Esophagus muscularis mucosa (tissue), 4 donors: ENCODE measurements around the gene PCP2. TPM values are rescaled to one million over a fixed set of nuclear protein-coding genes. Genes with fewer than 3 reads are reported as not detected.

Experiments
- DNase-seq: peaks from one replicate; pipeline ENCODE4 v3.0.0-alpha.2; 2017; ENCODE audit errors: extremely low spot score
- H3K27ac ChIP-seq, 4 donors: fragments of 200-600 bp; sonication (generic); replicated peaks in 1 of 4; 1 replicate in 3 of 4; 2 replicates in 1 of 4; pipeline ENCODE4 v1.5.1; 2016 to 2019; ENCODE audit warnings: mild to moderate bottlenecking in 1 of 4
- H3K27me3 ChIP-seq, 4 donors: fragments of 200-600 bp; sonication (generic); one replicate each; pipeline versions ENCODE4 v1.5.1 to v1.6.0; 2016 to 2019
- H3K36me3 ChIP-seq, 4 donors: fragments of 200-600 bp; sonication (generic); one replicate each; pipeline ENCODE4 v1.5.1; 2016 to 2019
- H3K4me1 ChIP-seq, 4 donors: fragments of 200-600 bp; sonication (generic); one replicate each; pipeline ENCODE4 v1.5.1; 2016 to 2019
- H3K4me3 ChIP-seq, 4 donors: fragments of 200-600 bp; sonication (generic); 1 replicate in 2 of 4; 2 replicates in 2 of 4; pipeline ENCODE4 v1.5.1; 2016 to 2019; ENCODE audit warnings: mild to moderate bottlenecking in 4 of 4, moderate library complexity in 1 of 4
- H3K9me3 ChIP-seq, 4 donors: fragments of 200-600 bp; sonication (generic); 1 replicate in 3 of 4; 2 replicates in 1 of 4; pipeline ENCODE4 v1.5.1; 2016 to 2019
- EP300 ChIP-seq: sonication (generic); formaldehyde crosslinking; IDR thresholded peaks from one replicate; pipeline ENCODE4 v1.6.1; 2017; ENCODE audit warnings: antibody characterized with exemption
- POLR2A ChIP-seq: fragments of 450-650 bp; IDR thresholded peaks from one replicate; pipeline ENCODE4 v1.6.1; 2017; ENCODE audit warnings: antibody characterized with exemption, moderate library complexity, mild to moderate bottlenecking, low read depth
- POLR2AphosphoS5 ChIP-seq, 2 donors: sonication (generic); formaldehyde crosslinking; IDR thresholded peaks; one replicate each; pipeline ENCODE4 v1.6.1; 2017; ENCODE audit warnings: antibody characterized with exemption in 2 of 2
- WGBS: methylation state at CpG from one replicate; pipeline ENCODE4 v1.1.5; 2018; 5-methylcytosine and 5-hydroxymethylcytosine counted together
- intact Hi-C: fragments of 100-400 bp; cut with DNase I; formaldehyde crosslinking; loops from one replicate; pipeline ENCODE4 v1.15.1; 2023
- total RNA-seq, 4 donors: library from RNA; depleted of rRNA; stranded (reverse); fragments of >200 nt; gene quantifications; one replicate each; pipeline versions ENCODE4 v1.1.0 to v1.2.1, GENCODE V29; 2016
- TF ChIP-seq, protein P1 (sequence below), 3 experiments: fragments of 200-600 bp in 2 of 3; fragments of 450-650 bp in 1 of 3; sonication (generic) in 2 of 3; IDR thresholded peaks; one replicate each; pipeline ENCODE4 v1.5.1; 2017 to 2019; ENCODE audit warnings: antibody characterized with exemption in 3 of 3, mild to moderate bottlenecking in 2 of 3, moderate library complexity in 1 of 3

PCP2 gene
- total RNA-seq, result not detected

DNA sequence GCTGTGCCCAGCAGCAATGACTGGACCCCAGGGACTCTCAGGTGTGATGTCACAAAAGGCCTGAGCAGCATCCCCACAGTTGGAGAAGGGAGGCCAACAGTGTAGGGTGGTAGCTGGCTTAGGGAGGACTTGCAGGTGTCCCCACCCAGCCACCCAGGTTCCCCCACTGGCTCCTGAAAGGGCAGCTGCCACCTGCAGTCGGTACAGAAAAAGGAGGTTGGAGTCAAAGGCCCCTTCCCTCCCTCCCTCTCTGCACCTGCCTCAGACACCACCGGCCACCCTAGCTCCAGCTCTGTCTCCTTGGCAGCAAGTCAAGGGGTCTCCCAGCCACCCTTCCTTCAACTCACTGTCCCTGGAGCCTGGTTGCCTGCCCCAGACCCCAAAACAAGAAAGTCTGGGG lies at the start of gene PCP2:
TSS of gene PCP2 (minus strand) at position 22 of the 400 bp plus-strand sequence. CDS start 262 bp downstream, outside the sequence.
- no peak within 1 kb of the TSS for H3K4me3 ChIP-seq
- H3K27me3 ChIP-seq, result peaks cover 0 to 39% (median 18%) of the 10 kb centered on the region in 4 donors
- DNase-seq, result no peak
- peaks cover 16 to 36% (median 25%) of the 10 kb centered on the region in 4 donors for H3K4me1 ChIP-seq
- H3K27ac ChIP-seq, result no peak within 1 kb of the TSS
- no peaks in the 10 kb centered on the region for H3K9me3 ChIP-seq
- peaks cover 0 to 17% (median 7%) of the 10 kb centered on the region in 4 donors for H3K36me3 ChIP-seq
- 51% methylated on average over 2 of the region's 2 CpGs for WGBS
- TF ChIP-seq, protein P1, sequence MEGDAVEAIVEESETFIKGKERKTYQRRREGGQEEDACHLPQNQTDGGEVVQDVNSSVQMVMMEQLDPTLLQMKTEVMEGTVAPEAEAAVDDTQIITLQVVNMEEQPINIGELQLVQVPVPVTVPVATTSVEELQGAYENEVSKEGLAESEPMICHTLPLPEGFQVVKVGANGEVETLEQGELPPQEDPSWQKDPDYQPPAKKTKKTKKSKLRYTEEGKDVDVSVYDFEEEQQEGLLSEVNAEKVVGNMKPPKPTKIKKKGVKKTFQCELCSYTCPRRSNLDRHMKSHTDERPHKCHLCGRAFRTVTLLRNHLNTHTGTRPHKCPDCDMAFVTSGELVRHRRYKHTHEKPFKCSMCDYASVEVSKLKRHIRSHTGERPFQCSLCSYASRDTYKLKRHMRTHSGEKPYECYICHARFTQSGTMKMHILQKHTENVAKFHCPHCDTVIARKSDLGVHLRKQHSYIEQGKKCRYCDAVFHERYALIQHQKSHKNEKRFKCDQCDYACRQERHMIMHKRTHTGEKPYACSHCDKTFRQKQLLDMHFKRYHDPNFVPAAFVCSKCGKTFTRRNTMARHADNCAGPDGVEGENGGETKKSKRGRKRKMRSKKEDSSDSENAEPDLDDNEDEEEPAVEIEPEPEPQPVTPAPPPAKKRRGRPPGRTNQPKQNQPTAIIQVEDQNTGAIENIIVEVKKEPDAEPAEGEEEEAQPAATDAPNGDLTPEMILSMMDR (IDR thresholded peaks at IDR 0.05), result no peak
- TF ChIP-seq POLR2AphosphoS5 (IDR thresholded peaks at IDR 0.05) (no peak), EP300 (no peak), POLR2A (no peak)
- intact Hi-C loops, result no loop called here

DNA sequence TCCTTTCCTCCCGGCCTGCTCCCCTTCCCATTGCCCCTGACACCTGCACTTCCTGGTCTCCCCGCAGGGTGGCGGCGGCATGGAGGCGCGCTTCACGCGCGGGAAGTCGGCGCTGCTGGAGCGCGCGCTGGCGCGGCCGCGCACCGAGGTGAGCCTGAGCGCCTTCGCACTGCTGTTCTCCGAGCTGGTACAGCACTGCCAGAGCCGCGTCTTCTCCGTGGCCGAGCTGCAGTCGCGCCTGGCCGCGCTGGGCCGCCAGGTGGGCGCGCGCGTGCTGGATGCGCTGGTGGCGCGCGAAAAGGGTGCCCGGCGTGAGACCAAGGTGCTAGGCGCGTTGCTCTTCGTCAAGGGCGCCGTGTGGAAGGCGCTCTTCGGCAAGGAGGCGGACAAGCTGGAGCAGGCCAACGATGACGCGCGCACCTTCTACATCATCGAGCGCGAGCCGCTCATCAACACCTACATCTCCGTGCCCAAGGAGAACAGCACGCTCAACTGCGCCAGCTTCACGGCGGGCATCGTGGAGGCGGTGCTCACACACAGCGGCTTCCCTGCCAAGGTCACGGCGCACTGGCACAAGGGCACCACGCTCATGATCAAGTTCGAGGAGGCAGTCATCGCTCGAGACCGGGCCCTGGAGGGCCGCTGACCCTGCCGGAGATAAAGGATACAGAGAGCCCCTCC lies 48.8 kb upstream of the PCP2 start:
- H3K4me1 ChIP-seq, result peaks cover 10 to 29% (median 22%) of the 10 kb centered on the region in 4 donors
- 94% methylated on average over 10 of the region's 74 CpGs for WGBS

DNA sequence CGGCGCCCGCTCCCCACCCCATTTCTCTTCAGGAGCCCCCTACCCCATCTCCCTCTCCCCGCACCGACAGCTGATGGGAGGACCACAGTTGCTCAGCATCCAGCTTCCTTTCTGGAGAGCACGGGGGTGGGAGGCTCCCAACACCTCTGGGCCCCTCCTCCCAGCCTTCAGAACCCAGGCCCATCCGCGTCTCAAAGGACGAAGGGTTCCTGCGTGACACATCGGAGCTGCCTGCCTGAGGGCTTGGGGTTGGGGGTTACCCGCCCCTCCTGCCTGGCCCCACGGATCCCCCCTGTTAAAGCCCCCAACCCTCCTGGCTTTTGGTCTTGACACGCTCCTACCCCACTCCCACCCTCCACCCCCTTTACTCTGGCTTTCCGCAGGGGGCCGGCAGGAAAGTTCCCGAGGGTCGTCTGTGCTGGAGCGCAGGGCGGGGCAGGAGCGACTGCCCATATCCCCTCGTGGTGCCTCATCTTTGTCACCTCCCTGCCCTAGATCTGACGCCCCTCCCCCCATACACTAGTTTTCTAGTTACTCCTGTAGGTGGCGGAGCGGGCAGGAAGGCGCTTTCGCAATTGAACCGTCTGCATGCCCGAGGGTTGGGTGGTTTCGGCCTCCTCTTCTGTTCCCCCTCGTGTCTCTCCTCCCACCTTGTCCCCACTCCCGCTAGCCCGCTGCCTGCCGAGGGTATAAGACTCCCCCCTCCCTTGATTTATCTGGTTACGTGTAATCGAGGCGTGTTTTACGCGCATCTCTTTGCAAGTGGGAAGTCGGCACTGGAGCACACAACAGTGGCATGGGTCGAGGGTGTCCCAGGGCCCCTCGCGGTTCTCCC lies 48.0 kb upstream of the PCP2 start:
- peaks cover 10 to 29% (median 22%) of the 10 kb centered on the region in 4 donors for H3K4me1 ChIP-seq
- no peaks in the 10 kb centered on the region for H3K9me3 ChIP-seq
- H3K4me3 ChIP-seq, result peak overlapping the region; percentile 75 to 100 (median 88)
- H3K36me3 ChIP-seq, result peaks cover 0 to 36% (median 27%) of the 10 kb centered on the region in 4 donors
- H3K27ac ChIP-seq, result peak overlapping the region; percentile 78 to 90 (median 84)
- intact Hi-C loops, result loop anchor here (1.0 to 10.0 kb wide), 3 partner anchors 29 to 329 kb away; no protein-coding TSS in a partner anchor
- no peak for TF ChIP-seq POLR2A
- no peak for TF ChIP-seq EP300
- TF ChIP-seq, protein P1 (IDR thresholded peaks at IDR 0.05), result peak; percentile 36 to 55 (median 41)
- TF ChIP-seq POLR2AphosphoS5 (IDR thresholded peaks at IDR 0.05), result peak in 1 of 2 donors; percentile 53
- peak; percentile 95 for DNase-seq
- H3K27me3 ChIP-seq, result peaks cover 0 to 38% (median 1%) of the 10 kb centered on the region in 4 donors
- under 1% methylated on average over 28 of the region's 43 CpGs for WGBS

More for the DNA sequence above, 48.8 kb upstream of the PCP2 start:
- Histone ChIP-seq H3K9me3 (no peaks in the 10 kb centered on the region), H3K27ac (peak overlapping the region in 3 of 4 donors; percentile 81 to 90 (median 88)), H3K27me3 (peaks cover 0 to 30% (median 0%) of the 10 kb centered on the region in 4 donors), H3K36me3 (peaks cover 0 to 36% (median 27%) of the 10 kb centered on the region in 4 donors), H3K4me3 (peak overlapping the region; percentile 75 to 100 (median 88))
- no peak for DNase-seq
- TF ChIP-seq POLR2AphosphoS5 (IDR thresholded peaks at IDR 0.05), result no peak
- no peak for TF ChIP-seq POLR2A
- intact Hi-C loops, result loop anchor here (5.0 to 10.0 kb wide), 2 partner anchors 112 to 330 kb away; no protein-coding TSS in a partner anchor

DNA sequence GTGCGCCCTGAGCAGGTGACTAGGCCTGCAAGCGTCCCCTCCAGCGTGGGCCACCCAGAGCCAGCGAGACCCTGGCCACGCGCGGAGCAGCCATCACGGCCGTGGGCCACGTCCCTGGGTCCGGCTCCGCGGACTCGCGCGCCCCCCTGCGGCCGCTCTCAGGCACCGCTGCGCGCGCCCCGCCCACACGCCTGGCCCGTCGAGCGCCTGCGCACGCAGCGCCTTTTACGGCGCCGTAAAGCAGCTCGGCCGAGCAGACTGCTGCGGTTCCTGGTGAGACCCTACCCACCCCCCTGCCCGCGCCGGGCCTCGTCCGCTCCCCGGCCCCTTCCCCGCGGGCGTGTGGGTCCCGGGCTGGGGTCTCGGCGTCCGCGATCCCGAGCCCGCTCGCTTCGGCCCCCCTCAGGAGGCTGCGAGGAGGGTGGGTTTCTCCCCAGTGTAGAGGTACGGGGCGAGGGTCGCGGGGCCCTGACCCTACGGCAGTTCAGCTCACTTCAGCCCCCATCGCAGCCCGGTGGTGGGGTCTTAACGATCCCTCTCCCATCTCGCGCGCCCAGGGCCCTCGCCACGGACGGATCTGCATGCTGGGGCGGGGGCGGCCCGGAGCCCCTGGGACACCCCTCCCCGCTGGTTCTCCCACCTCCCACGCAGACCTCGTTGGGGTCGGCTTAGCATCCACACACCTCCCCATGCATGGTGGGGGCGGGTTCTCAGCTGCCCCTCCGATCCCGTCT lies 47.3 kb upstream of the PCP2 start, which contains the start of gene TRAPPC5:
TSS of gene TRAPPC5 (plus strand) at position 228 of the 734 bp plus-strand sequence. CDS start 1,421 bp downstream, outside the sequence.
- H3K4me1 ChIP-seq, result peaks cover 10 to 29% (median 22%) of the 10 kb centered on the region in 4 donors
- peaks cover 0 to 46% (median 3%) of the 10 kb centered on the region in 4 donors for H3K27me3 ChIP-seq
- no peak for DNase-seq
- intact Hi-C loops, result loop anchor here (1.0 to 10.0 kb wide), 3 partner anchors 28 to 328 kb away; no protein-coding TSS in a partner anchor
- peak within 1 kb of the TSS; percentile 75 to 100 (median 88) for H3K4me3 ChIP-seq
- no peaks in the 10 kb centered on the region for H3K9me3 ChIP-seq
- 0% methylated on average over 2 of the region's 79 CpGs for WGBS
- H3K36me3 ChIP-seq, result peaks cover 0 to 36% (median 27%) of the 10 kb centered on the region in 4 donors
- peak within 1 kb of the TSS; percentile 78 to 90 (median 84) for H3K27ac ChIP-seq
- TF ChIP-seq POLR2AphosphoS5 (IDR thresholded peaks at IDR 0.05) (peak; percentile 75 to 84), EP300 (no peak)
- TF ChIP-seq, protein P1 (IDR thresholded peaks at IDR 0.05), result peak; percentile 99 to 100 (median 99)
